Measurements from ENCODE around the gene ACY1.

- no peak for TF ChIP-seq PREB (CRISPR knock-in tag; IDR thresholded peaks at IDR 0.05)
- TF ChIP-seq CTCF (CRISPR knock-in tag; IDR thresholded peaks at IDR 0.05) = no peak
- no peak for TF ChIP-seq EHMT2 (IDR thresholded peaks at IDR 0.05; ENCODE audit: borderline replicate concordance, low read depth, low read length)
- no peak for TF ChIP-seq KMT2A (CRISPR knock-in tag; IDR thresholded peaks at IDR 0.05)
Observed at GRCh38 chr3:52015438-52016228, 32.3 kb downstream of the ACY1 start.

All from HepG2 (cell line).